GM18867 (cell line): ENCODE data around the gene CELF5.
"Not testable (repeated sequence)": the region's sequence is repeated elsewhere in the genome, so short reads cannot be mapped to it uniquely, and the experiment has no call there.

Experiments used
- ATAC-seq: cut with Tn5 transposase; IDR thresholded peaks from one replicate; pipeline ENCODE4 v1.9.1; 2021; ENCODE audit warnings: mild to moderate bottlenecking, moderate library complexity; ENCODE audit not compliant: unreplicated experiment

The CELF5 gene

GRCh38 chr19:3189702-3190469 lies 34.6 kb upstream of the CELF5 start:
- ATAC-seq: no peak

DNA sequence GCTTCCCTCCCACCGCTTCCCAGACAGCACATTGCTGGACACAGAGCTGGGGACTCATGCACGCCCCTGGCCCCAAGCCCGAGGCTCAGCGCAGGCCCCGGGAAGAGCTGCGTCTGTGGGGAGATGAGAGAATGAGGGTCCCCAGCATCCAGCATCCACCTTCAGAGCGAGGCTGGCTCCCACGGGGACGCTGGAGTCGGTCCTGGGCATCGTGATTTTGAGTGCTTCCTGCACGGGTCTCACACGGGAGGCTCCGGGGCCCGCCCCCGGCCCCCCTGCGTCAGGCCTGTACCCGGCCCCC lies 34.0 kb upstream of the CELF5 start:
- ATAC-seq: no peak

GRCh38 chr19:3190921-3191805 lies 33.3 kb upstream of the CELF5 start:
- no peak for ATAC-seq

- ATAC-seq: not testable (repeated sequence)
Measured at GRCh38 chr19:3191806-3192104, 32.7 kb upstream of the CELF5 start.

- no peak for ATAC-seq
Measured at GRCh38 chr19:3192228-3192635, 32.2 kb upstream of the CELF5 start.

DNA sequence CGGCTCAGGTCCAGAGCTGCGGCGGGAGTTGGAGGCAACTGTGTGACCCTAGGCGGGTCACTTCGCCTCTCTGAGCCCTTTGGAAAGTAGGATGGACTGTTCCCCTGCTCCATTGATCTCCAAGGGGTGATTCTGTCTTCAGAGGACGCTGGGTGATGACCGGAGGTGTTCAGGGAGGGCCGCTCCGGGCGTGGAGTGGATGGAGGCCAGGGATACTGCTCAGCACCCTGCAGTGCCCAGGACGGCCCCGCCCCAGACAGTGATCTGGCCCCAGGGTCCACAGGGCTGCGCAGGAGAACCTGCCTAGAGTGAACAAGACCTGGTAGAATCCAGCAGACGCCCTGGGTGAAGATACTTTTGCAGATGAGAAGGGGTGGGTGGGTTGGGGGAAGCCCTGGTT lies 31.8 kb upstream of the CELF5 start:
- no peak for ATAC-seq

DNA sequence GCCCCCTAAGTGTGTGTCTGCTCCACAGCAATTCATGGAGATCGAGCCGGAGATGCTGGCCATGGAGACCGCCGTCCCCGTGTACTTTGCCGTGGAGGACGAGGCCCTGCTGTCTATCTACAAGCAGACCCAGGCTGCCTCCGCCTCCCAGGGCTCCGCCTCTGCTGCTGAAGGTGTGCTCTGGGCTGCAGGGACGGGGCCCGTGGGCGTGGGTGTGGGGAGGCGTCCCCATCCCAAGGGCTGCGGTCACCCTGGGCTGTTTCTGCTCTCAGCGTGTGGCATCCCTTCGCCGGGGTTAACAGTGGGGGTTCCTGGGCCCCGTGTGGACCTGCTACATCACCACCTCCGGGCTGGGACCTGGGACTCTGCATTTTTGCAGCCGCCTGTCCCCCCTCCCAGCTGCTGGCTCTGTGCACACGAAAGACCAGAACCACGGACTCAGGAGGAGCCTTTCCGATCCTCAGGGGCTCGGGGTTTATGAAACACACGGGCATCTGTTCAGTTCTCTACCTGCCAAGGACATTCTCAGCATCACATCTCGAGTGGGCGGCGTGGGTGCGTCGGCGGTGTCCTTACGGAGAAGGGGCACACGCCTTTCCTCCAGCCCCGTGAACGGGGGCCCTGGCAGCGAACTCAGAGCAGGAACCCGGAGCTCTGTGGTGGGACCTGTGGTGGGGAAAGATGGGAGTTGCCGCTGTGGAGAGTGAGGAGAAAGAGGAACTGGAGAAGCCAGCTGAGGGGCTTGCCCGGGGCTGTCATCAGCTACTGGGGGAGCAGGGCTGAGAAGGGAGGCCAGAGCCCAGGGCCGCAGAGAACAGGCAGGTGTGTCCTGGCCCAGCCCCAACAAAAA lies 31.0 kb upstream of the CELF5 start:
- no peak for ATAC-seq

DNA sequence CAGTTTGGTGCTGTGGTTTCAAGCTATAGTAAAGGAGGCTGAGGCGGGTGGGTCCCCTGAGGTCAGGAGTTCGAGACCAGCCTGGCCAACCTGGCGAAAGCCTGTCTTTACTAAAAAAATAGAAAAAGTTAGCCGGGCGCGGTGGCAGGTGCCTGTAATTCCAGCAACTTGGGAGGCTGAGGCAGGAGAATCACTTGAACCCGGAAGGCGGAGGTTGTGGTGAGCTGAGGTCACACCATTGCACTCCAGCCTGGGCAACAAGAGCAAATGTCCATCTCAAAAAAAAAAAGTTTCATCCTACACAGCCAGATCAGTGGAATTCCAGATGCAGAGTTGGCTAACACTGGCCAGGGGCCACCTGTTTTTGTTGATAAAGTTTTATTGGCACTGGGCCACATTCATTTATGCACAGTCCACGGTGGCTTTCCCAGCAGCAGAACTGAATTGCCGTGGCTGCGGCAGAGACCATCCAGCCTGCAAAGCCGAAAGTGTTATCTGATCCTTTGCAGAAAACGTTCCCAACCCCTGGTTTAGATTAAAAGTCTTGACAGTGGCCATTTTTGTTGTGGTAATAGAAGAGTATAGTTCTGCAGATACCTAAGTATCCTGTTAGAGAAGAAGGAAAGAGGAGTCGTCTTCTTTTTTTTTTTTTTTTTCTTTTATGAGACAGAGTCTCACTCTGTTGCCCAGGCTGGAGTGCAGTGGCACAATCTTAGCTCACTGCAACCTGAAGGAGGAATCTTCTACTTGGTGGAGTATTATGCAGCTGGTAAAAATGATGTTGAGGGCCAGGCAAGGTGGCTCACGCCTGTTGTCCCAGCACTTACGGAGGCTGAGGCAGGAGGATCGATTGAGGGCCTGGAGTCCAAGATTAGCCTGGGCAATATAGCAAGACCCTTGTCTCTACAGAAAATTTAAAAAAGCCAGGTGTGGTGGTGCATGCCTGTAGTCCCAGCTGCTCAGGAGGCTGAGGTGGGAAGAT lies 30.1 kb upstream of the CELF5 start:
- ATAC-seq: no peak

- ATAC-seq: no peak
Measured at GRCh38 chr19:3196064-3196932, 28.2 kb upstream of the CELF5 start.

DNA sequence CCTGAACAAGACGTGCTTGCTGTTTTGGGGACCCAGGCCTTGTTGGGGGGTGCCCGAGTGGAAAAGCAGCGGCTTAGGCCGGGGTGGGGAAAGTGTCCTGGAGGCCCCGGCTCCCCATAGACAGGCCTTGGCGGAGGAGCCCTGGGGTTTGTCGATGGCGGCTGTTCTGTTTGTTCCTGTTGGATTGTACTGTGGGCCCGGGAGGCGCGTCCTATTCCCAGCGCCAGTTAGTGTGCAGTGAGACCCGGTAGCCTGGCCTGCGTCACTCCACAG lies 27.6 kb upstream of the CELF5 start:
- ATAC-seq: no peak

DNA sequence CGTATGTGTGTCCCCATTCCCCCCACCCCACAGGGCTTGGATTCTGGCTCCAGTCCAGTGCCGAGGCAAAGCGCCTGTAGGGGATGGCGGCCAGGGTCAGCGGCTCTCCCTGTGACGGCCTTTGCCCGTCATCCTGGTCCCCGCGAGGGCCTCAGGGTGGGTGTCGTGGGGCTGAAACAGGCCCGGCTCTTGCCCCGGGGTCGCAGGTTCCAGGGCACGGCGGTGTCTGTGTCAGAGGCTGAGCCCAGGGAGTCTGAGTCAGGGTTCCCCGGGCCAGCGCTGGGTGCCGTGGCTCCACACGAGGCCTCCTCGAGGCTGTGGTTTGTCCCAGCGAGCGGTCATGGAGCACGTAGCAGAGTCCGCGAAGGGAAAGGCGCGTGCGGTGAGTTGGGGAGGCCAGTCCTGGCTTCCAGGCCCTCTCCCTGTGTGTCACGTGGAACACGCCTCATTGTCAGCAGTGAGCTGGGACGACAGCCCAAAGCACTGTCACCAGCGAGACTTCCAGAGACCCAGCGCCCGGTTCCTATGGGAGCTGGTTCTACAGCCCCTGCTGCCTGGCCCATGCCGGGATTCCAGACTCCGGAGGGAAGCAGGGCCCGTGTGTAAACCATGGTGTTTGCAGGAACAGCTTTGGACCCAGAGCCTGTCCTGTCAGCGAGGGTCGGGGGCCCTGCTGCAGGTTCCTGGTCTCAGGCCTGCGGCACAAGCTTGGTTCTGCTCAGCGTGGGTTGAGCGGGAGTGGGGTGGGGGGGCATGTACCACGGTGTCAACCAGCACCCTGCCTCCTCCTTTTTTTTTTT lies 25.4 kb upstream of the CELF5 start:
- no peak for ATAC-seq

DNA sequence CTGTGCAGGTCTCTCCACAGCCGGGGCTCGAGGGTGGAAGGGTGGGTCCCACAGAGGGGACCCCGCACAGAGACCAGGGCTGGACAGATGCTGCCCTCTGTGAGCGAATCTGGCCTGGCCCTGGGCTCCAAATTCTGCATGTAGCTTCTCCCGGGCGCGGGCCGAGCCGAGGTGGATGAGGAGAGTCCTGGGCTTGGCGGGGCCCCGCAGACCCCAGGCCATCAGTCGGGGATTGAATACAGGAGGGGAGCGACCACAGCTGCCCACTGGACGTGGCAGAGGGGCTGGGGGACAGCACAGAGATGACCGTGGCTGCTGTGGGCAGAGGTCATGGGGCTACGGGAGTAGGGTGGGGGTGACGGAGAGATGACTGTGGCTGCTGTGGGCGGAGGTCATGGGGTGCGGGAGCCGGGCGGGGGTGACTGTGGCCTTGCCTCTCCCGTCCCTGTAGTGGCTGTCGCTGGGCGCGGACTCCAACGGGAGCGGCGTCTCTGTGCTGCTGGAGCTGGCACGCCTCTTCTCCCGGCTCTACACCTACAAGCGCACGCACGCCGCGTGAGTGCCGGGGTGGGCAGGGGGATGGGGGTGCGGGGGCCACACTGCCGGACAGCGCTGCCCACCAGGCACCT lies 23.3 kb upstream of the CELF5 start:
- no peak for ATAC-seq

- no peak for ATAC-seq
Measured at GRCh38 chr19:3201911-3202310, 22.6 kb upstream of the CELF5 start.

- no peak for ATAC-seq
Measured at GRCh38 chr19:3202346-3202745, 22.1 kb upstream of the CELF5 start.

GRCh38 chr19:3202895-3203294 lies 21.6 kb upstream of the CELF5 start:
- not testable (repeated sequence) for ATAC-seq

GRCh38 chr19:3203805-3204645 lies 20.4 kb upstream of the CELF5 start:
- ATAC-seq: no peak

- ATAC-seq: no peak
Measured at GRCh38 chr19:3204646-3205275, 19.7 kb upstream of the CELF5 start.
